NCI-H524 treated with DMSO at 0.1 percent for 48 hours (cell line): ENCODE measurements around the gene RNASE7.

Experiments used
- DNase-seq: peaks from one replicate; lab custom pipeline; 2025; lab: John Stamatoyannopoulos, UW

Gene RNASE7

DNA sequence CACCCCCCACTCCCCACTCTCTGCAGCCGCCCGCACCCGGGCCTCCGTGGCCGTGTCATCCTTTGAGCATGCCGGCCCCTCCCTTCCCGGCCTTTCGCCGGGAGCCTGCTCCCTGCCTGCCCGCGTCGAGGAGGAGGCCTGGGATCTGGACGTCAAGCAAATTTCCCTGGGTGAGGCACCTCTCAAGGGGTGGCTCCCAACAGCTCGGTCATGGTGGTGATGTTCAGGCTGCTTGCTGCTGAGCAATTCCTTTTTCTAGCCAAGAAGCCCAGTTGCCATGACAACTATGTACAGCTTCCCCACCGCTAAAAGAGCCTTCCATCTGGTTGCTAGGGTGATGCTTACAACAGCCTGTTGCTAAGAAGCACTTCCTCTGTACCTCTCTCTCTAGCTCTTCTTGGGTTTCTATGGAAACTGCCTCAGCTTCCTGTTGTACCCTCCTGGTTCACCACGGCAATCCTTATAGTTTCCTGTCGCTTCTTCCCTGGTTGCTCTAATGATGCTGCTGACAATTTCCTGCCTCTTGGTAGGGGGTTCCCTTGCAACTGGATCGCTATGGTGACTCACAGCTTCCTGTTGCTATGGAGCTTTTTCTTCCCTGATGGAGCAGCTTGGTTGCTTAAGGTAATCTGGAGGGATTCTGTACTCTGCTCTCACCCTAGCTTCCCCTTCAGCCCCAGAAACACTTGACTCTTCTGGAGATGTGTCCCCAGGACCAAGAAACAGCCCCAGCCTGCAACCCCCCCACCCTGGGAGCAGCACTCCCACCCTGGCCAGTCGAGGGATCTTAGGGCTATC, 45.3 kb downstream of the RNASE7 start:
- peak; percentile 48 for DNase-seq

DNA sequence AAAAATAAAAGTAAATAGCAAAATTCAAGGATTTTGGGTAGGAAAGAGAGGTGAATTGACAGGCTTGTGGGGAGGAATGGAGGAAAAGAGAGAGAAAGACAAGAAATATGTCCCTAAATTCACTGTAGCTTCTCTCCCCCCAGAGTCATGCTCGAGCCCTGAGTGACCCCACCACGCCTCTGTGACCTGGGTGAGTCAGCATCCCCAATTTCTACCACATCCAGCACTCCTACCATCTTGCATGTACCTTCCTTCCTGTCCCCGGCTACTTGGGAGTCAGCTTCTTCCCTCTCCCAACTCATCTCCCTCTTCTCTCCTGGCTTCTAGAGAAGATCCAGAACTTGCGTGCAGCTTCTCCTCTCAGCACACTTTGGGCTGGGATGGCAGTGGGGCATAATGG, 46.5 kb downstream of the RNASE7 start:
- no peak for DNase-seq

DNA sequence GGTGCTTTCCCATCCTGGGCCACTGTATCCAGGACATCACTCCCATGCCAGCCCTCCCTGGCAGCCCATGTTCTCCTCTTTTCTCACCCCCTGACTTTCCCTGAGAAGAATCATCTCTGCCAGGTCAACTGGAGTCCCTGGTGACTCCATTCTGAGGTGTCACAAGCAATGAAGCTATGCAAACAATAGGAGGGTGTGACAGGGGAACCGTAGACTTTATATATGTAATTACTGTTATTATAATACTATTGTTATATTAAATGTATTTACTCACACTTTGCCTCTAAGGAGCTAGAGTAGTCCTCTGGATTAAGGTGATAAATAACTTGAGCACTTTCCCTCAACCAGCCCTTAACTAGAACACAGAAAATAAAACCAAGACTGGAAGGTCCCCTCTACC, 47.1 kb downstream of the RNASE7 start:
- DNase-seq, result no peak

DNA sequence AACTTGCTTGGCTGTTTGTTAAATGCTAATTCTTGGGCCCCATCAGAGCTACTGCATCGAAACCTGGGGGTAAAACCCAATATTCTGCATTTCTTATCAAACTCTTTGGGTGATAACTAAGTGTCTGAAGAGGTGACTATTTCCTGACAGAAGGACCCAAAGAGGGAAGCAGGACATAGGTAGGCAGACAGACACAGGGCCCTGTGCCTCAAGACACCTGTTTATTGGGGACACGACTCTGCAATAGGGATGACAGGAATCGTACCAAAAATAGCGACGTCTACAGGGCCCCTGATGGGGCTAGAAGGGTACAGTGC, 47.7 kb downstream of the RNASE7 start:
- no peak for DNase-seq

DNA sequence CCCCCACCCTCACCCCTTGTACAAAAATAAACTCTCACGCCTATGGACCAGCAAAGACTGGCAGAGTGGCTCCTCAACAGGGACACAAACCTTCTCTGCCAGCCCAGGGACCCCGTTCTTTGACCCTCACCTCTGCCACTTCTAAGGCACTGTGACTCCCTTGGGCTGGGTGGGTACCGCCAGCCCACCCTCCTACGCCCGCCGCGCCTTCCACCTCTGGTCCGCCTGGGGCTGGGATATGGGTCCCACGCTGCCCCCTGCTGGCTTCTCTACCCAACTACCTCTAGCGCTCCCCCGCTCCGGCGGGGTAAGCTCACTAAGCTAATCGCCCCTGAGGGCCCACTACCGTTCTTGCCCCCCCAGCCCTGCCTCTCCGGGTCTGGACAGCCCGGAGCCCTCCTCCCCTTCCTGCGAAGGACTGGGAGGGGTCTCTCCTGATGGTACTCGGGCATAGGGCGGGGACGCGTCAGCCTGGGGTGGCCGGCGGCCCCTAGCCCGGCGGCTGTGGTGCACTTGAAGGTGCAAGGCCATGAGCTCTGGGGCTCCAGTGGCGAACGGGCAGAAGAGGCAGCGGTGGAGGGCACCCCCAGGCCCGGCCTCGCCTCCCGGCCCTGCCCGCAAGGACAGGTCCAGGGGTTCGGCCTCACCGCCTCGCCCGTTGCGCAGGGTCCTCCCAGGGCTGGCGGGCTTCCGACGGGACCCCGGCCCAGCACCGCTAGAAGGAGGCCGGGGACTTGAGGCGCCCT, 48.2 kb downstream of the RNASE7 start:
- DNase-seq, result no peak

DNA sequence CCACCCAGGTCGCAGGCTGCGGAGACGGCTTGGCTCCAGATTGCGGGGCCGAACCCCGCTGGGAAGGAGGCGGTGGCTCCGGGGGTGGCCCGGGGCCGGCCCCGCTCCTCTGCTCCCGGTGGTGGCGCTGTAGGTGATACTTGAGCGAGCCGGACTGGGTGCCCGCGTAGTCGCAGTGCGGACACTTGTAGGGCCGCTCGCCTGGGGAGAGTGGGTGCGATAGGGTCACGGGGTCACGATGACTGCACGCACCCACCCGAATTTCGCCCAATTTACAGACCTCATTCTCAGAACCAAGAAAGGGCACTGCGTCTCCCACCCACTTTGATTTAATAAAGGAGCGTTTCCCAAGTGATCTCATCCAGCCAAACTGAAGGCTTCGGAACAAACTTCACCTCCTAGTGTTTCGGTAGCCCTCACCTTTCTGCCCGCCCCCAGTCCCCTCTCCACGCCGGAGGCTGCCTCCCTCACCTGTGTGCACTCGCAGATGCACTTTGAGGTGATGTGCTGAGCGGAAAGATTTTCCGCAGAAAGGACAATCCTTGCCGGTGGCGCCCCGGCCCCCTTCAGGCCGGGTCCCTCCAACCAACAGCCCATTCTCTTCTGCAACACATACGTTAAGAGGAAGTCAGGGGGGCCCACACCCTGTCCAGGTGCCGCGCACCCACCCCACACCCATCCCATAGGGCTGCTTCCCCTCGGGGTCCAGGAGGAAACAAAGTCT, 48.9 kb downstream of the RNASE7 start:
- no peak for DNase-seq

DNA sequence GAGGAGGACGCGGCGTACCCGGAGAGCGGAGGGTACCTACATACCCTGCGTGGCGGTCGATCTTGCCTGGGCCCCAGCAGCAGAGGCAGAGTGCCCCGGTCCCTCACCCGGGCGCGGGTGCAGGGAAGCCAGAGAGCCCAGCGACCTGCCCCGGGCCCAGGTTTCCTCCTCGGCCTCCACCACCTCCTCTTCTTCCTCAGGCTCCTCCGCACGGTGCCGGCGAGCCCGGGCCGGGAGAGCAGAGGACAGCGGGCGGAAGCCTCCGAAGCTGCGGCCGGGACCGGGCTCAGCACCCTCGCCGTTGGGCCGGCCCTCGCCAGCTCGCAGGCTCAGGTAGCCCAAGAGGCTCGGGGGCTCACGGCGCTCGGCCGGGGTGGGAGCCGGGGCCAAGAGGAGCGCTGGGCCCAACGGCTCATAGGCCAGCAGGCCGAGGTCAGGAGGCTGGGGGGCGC, 49.7 kb downstream of the RNASE7 start:
- DNase-seq, result no peak

DNA sequence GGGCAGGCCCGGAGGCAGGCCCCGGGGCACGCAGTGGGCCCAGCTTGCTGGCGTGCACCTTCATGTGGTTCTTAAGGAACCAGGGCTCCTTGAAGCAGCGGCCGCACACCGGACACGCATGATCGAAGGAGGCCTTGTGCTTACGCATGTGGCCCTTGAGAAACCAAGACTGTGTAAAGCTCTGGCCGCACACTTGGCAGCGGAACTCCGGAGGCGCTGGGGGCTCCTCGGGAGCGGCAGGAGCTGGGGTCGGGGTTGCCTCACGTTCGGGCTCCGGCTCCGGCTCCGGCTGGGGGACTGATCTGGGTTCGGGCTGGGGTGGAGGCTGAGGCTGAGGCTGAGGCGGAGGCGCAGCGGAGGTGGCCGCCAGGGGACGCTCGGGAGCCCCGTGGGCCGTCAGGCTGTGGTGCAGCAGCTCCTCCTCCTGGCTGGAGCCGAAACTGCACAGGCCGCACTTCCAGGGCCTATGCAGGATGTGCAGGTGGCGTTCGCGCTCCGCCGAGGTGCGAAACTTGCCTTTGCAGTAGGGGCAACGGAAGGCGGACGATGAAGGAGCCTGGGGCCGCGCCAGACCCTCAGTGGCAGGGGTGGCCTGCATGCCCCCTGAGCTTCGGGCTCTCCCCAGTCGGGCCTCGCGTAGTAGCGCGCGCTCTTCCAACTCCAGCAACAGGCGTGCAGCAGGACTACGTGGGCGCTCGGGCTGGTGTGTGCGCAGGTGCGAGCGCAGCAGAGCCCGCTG, 50.3 kb downstream of the RNASE7 start:
- DNase-seq, result no peak

DNA sequence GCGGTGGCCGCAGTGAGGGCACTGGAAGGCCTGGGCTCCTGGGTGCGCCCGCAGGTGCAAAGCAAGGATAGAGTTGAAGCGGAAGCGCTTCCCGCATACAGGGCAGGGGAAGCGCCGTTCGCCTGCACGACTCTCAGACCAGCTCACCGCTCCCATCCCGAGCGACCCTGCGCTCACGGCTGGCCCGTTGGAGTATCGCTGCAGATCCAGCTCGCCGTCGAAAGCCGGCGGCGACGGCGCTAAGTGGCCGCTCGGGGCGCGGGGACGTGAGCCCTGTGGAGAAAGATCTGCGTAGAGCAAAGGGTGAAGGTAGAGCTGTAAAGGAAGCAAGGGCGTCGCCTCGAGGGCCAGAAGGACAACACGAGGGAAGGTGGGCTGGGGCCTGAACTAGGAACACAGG, 50.9 kb downstream of the RNASE7 start:
- DNase-seq, result no peak
